Measurements from ENCODE around the gene CRHR2.

- TF ChIP-seq CTCF (IDR thresholded peaks at IDR 0.05; ENCODE audit: low read length) (no peak), EZH2 (optimal IDR thresholded peaks at IDR 0.05; ENCODE audit: low read depth, low read length) (no peak)
Measured at GRCh38 chr7:30618080-30618676, 64.1 kb downstream of the CRHR2 start.
